ENCODE results near the gene AUTS2. TPM values are rescaled to one million over a fixed set of nuclear protein-coding genes. Genes with fewer than 3 reads are reported as not detected.

AUTS2 gene
- total RNA-seq, 1 experiment from 2014 or later, result 256 TPM

GRCh38 chr7:69963393-69963792 is 365.1 kb downstream of the AUTS2 start:
- no peak overlapping the region for H3K9ac ChIP-seq (ENCODE audit: extremely low read depth, insufficient read length, low read length)
- no peak overlapping the region for H3K56ac ChIP-seq (ENCODE audit: insufficient read length, low read depth, low read length)
- no peak overlapping the region for H3K23ac ChIP-seq (ENCODE audit: insufficient read length, low read depth, low read length)
- DNase-seq, result no peak
- H2BK12ac ChIP-seq (ENCODE audit: insufficient read length, low read depth, low read length), result no peak overlapping the region
- H3K23me2 ChIP-seq (ENCODE audit: insufficient read length, low read depth, low read length, poor library complexity, severe bottlenecking), result no peaks in the 10 kb centered on the region
- H3K4me3 Mint-ChIP-seq, result no peak overlapping the region
- H3K36me3 Mint-ChIP-seq (ENCODE audit: insufficient read depth in 1 of 3, low read depth in 3 of 3), result no peaks in the 10 kb centered on the region
- H2AK5ac ChIP-seq (ENCODE audit: insufficient read length, low read length), result no peak overlapping the region
- no peaks in the 10 kb centered on the region for H3K79me2 ChIP-seq (ENCODE audit: insufficient read depth, low read length)
- H2AFZ ChIP-seq (ENCODE audit: low read length), result no peak overlapping the region
- H3K27me3 ChIP-seq (ENCODE audit: insufficient read depth, low read length), result no peaks in the 10 kb centered on the region
- H3K14ac ChIP-seq (ENCODE audit: insufficient read depth, low read length), result no peak overlapping the region
- H3K27ac Mint-ChIP-seq, result no peak overlapping the region
- no peaks in the 10 kb centered on the region for H3K9me3 Mint-ChIP-seq
- no peak overlapping the region for H3T11ph ChIP-seq (ENCODE audit: low read length)
- no peak overlapping the region for H3K18ac ChIP-seq (ENCODE audit: insufficient read length, low read depth, low read length)
- H3K9me3 ChIP-seq (ENCODE audit: control insufficient read depth, low read depth, low read length), result no peaks in the 10 kb centered on the region
- H2BK5ac ChIP-seq (ENCODE audit: insufficient read length, low read length), result no peak overlapping the region
- H2BK20ac ChIP-seq (ENCODE audit: low read depth, low read length, poor library complexity, severe bottlenecking), result no peak overlapping the region
- peaks cover 29 to 31% of the 10 kb centered on the region in 2 experiments for H3K4me1 Mint-ChIP-seq
- no peaks in the 10 kb centered on the region for H3K79me1 ChIP-seq (ENCODE audit: insufficient read depth, low read depth, low read length, poor library complexity, severe bottlenecking)
- TF ChIP-seq, protein P1, sequence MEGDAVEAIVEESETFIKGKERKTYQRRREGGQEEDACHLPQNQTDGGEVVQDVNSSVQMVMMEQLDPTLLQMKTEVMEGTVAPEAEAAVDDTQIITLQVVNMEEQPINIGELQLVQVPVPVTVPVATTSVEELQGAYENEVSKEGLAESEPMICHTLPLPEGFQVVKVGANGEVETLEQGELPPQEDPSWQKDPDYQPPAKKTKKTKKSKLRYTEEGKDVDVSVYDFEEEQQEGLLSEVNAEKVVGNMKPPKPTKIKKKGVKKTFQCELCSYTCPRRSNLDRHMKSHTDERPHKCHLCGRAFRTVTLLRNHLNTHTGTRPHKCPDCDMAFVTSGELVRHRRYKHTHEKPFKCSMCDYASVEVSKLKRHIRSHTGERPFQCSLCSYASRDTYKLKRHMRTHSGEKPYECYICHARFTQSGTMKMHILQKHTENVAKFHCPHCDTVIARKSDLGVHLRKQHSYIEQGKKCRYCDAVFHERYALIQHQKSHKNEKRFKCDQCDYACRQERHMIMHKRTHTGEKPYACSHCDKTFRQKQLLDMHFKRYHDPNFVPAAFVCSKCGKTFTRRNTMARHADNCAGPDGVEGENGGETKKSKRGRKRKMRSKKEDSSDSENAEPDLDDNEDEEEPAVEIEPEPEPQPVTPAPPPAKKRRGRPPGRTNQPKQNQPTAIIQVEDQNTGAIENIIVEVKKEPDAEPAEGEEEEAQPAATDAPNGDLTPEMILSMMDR (conservative IDR thresholded peaks at IDR 0.05), result no peak
- H3K4ac ChIP-seq (ENCODE audit: low read depth, low read length), result no peak overlapping the region
- no peak overlapping the region for H3K4me2 ChIP-seq (ENCODE audit: insufficient read depth, insufficient read length, low read length)
- H4K20me1 ChIP-seq (ENCODE audit: control insufficient read depth, insufficient read depth, insufficient read length), result no peaks in the 10 kb centered on the region
- H4K5ac ChIP-seq (ENCODE audit: insufficient read length, low read depth, low read length), result no peak overlapping the region
- no peak overlapping the region for H4K91ac ChIP-seq (ENCODE audit: insufficient read length, low read depth, low read length)
- H3K27me3 Mint-ChIP-seq (ENCODE audit: low read depth), result peaks cover 6% of the 10 kb centered on the region
- no peak overlapping the region for H2BK15ac ChIP-seq (ENCODE audit: low read depth, low read length)
- no peak overlapping the region for H4K8ac ChIP-seq (replicated peaks; ENCODE audit: insufficient read length, low read depth, low read length)
- peaks cover 15% of the 10 kb centered on the region; the same call in 1 of the 2 replicates for H3K4me1 ChIP-seq (ENCODE audit: insufficient read depth, low read length)
- H3K27ac ChIP-seq (ENCODE audit: insufficient read length, low read depth, low read length), result no peak overlapping the region
- no peak overlapping the region for H2BK120ac ChIP-seq (ENCODE audit: low read depth, low read length, poor library complexity, severe bottlenecking)
- no CpG with 5 or more reads among the region's 2 CpGs for WGBS (ENCODE audit: extremely low coverage, insufficient read length, low lambda C conversion rate)

Measured in H9 (cell line).